GM20431 (cell line): ENCODE data around the gene ISY1.
"Not testable (repeated sequence)": the region's sequence is repeated elsewhere in the genome, so short reads cannot be mapped to it uniquely, and the experiment has no call there.

ENCODE experiments used
- in situ Hi-C: fragments of 300-500 bp; cut with MseI, MboI; formaldehyde crosslinking; loops from one replicate; pipeline ENCODE4 v1.15.0; 2020; ENCODE audit warnings: low sequenced_read_pairs; ENCODE audit not compliant: unreplicated experiment

Gene ISY1

DNA sequence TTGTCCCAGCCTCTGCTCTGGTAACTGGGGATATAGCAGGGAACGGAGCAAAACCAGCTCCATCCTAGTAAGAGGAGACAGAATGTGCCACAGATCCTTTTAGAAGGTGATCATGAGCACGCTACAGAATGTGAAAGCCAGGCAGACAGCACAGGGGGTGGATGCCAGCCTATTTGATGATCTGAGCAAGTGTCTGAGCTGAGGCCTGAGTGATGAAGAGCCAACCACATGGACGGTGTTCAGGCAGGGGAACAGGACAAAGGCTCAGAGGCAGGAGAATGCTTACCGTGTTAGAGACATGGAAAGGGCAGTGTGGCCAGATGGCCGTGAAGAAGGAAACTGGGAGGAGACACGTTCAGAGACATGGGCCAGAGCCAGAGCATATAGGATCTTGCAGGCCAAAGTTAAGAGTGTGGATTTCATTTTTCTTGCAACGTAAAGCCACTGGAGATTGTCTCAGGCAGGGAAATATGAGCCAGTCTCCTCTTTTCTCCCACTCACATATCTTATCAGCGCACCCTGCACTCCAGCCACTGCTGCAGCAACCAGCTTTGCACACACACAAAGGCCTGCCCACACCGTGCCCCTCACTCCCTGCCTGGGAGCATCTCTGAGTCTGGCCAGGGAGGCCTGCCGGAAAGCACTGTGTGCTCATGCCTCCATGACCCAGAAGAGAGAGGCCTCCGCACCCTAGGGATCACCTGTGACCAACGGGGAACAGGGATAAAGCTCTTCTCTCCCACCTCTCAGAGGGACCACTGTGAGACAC is 59.3 kb downstream of the ISY1 start:
- in situ Hi-C loops = no loop called here

DNA sequence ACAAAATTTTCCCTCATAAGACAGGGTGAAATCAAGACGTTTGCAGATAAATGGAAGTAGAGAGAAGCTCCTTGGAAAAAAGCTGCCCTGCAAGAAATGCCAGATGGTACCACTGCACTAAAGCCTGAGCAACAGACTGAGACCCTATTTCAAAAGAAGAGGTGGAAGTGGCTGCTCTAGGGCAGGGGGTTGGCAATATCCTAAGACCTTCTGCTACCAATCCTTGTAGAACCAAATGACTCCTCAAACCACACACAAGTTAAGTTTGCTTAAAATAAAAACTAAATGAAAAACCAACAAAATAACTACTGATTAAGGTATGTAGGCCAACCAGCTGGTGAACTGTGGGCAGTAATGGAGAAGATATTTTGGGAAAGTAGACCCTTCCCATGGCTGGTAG is 60.6 kb downstream of the ISY1 start:
- in situ Hi-C loops = no loop called here

DNA sequence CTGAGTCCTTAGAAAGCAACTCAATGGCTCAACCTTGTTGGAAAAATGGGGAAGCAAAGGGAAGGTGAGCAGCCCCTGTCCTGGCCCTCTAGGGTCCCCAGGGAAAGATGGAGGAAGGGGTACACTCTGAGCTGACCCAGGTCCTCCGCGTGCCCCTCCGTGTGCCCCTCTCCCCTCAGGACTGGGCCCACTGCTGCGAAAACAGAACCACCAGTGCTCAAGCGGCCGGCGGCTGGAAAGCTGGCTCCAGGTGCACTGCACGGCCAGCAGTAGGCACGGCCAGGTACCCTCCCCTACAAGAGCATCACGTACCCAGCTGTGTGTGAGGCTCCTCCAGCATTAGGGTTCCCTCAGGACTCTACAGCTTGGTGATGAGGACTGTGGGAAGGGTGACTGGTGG is 65.6 kb downstream of the ISY1 start:
- in situ Hi-C loops = no loop called here

DNA sequence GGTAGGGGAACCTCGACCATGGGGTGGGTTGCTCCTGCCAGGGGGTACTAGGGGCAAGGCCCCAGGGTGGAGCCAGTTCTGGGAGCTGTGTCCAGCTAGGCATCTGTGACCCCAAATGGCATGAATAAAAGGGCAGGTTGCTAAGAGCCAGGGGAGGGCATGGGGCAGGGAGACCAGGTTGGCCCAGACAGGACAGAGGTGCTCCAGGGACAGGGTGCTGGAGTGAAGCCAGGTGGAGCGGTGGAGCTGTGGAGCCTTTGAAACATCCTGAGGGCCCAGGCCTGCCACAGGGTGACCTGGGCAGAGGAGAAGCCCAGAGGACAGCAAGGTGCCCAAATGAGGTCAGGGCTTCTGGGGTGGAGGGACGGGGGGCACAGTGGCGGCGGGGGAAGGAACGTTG is 72.6 kb downstream of the ISY1 start:
- in situ Hi-C loops = not testable (repeated sequence)

DNA sequence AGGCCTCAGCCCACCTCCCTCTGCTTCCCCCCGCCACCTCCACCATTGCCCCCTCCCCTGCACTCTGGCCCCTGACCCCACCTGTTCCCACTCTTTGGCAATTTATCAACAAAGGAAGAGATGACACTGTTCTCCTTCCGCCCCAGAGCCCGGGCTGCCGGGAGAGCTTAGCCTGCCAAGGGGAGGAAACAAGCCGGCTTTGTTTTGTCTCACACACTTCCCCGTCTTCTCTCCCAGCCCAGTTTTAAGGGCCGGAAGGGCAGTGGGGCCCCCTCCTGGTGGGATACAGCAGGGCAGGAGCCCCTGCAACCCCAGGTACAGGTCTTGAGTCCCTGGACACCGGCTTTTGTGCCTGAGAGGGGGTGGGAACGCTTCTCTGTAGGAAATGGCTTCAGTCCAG is 73.0 kb downstream of the ISY1 start:
- in situ Hi-C loops = not testable (repeated sequence)

DNA sequence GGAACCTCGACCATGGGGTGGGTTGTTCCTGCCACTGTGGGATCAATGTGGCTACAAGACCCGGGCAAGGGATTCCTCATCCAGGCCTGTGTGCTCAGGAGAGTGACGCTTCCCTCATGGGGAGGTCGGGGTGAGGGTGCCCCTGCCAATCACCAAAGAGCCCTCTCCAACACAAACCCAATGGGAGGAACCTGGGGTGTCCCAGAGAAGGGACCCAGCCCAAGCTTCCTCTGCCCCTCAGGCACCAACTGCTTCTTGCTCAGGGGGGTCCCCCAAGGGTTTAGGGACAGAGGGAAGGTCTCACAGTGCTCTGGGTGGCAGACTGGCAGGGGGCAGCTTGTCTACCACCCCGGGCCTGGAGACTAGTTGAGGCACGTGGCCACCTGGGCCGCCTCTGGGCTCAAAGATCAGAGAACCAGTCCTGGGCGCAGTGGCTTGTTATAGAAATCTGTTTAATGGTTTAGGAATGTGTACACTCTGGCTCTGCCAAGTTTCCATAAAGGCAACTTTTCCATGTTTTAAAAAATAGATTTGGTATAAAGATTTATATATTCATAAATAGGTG is 73.6 kb downstream of the ISY1 start:
- in situ Hi-C loops = no loop called here

DNA sequence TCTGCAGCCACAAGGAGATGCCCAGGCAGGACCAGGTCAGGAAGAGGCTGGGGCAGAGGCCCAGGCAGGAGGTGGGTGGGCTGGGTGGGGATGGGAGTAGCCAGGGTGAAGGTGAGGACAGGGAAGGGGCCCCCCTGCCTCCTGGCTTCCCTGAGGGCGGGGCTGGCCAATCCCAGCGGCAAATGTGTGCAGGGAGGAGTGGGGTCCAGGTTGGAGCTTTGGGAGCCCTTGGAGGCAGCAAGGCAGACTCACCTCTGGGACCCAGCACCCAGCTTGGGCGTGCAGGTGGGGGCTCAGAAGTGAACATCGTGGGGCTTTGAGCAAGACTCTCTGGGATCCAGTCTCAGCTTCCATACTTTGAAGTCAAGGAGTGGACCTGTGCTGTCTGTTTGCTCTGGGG is 75.0 kb downstream of the ISY1 start:
- in situ Hi-C loops = no loop called here

DNA sequence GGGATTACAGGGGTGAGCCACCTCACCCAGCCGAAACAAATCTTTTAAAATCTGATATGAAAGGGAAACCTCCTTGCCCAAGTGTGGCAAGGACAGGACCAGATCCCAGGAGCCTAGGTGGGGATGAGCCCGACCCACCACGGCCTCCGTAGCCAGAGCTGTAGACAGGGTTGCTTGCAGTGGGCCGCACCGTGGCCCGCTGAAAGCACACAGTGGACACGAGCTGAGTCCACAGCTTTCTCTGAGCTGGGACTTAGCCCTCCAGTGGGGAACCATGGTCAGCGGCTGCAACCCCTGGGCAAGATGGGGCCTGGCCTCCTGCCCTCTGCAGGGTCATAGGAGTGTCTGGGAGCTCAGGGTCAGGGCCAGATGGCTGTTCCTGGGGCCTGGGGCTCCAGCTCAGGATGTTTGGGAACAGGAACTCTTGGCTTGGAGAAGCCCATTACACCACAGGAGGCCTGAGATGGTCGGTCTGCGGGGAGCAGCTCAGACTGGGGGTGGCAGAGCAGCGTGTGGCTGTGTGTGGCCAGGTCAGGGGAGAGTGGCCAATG is 75.6 kb downstream of the ISY1 start:
- in situ Hi-C loops = no loop called here

DNA sequence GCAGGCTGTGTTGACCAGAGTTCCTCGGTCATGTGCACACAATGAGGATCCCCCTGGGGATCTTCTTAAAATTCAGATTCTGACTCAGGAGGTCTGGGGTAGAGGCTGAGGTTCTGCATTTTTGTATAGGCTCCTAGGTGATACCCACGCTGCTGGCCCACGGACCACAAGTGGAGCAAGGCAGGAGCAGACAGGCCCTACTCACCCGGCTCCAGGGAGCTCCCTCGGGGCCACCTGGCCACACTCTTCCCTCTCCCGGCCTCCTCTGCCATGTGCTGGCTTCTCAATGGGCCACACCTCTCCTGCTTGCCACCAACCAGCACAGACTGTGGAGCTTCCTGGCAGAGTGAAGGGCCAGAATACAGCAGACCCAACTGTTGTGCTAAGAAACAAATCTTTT is 76.4 kb downstream of the ISY1 start:
- in situ Hi-C loops = no loop called here

DNA sequence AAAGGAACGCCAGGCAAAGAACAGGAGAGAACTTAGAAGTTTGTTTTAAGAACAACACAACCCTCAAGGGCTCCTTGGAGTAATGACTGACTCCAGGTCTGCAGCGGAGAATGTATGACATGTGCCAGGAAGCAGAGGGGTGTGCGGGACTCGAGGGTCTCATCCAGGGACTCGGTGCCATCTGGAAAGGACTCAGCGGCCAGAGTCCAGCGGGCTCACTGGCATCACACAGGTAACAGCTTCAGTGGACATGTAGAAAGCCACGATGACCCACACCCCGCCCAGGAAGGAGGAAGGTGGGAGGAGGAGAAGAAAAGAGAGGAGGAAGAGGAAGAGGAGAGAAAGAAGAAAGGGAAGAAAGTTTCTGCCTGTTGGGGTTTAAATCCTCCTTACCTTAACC is 78.8 kb downstream of the ISY1 start:
- in situ Hi-C loops = no loop called here

DNA sequence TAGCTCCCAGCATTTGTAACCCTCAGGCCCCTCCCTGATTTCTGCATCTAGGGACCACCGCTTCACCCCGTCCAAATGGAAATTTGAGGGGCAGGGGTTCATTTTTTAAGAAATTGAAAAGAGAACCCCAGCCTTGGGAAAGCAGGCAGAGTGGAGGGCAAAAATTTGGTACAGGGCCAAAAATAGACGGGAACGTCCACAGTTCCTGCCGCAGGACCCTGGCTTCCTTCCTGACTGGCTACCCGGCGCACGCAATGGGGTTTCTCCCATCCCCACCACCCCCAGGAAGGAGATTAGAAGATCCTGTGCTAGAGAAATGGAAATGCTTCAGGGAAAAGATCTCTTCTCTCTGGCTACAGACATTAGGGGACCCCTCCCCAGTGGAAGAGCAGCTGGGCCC is 79.4 kb downstream of the ISY1 start:
- in situ Hi-C loops = no loop called here

DNA sequence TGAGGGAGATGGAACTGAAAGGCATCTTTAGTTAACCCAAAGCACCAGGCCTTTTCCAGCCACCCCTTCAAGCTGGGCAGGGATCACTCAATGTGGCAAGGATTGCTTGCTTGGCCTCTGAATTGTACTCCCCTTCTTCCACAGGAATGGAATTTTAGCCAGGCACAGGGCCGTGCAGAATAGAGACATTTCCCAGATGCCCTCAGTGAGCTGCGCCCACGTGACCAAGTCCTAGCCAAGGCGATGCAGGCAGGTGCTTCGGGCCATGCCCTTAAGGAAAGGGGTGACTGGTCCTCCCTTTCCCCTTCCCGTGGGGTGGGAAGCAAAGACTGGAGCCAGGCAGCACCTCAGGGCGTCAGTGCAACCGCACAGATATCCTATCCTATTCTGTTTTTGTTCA is 82.4 kb downstream of the ISY1 start:
- in situ Hi-C loops = no loop called here
